IPS-18c (cell line): ENCODE results near the gene ADGRB2.

ENCODE experiments used
- H3K4me3 ChIP-seq: 2 replicates; pipeline ENCODE4 v1.7.0; 2013; ENCODE audit warnings: low read depth, mild to moderate bottlenecking, low read length, moderate library complexity; ENCODE audit not compliant: insufficient read depth
- H3K9me3 ChIP-seq: one replicate; pipeline ENCODE4 v1.6.1; 2013; ENCODE audit warnings: mild to moderate bottlenecking, low read length, moderate library complexity; ENCODE audit not compliant: control insufficient read depth, insufficient read depth

ADGRB2 gene

GRCh38 chr1:31773861-31774260 is 9.7 kb upstream of the ADGRB2 start:
- H3K4me3 ChIP-seq = no peak overlapping the region
- H3K9me3 ChIP-seq = peaks cover 2% of the 10 kb centered on the region

- Histone ChIP-seq H3K9me3 (peaks cover 2% of the 10 kb centered on the region), H3K4me3 (peak overlapping the region; percentile 56; the same call in 1 of the 2 replicates)
Observed at GRCh38 chr1:31772669-31773248, 8.6 kb upstream of the ADGRB2 start.

- peaks cover 2% of the 10 kb centered on the region for H3K9me3 ChIP-seq
- peak overlapping the region; percentile 56 for H3K4me3 ChIP-seq
Observed at GRCh38 chr1:31771891-31772668, 7.9 kb upstream of the ADGRB2 start.

GRCh38 chr1:31769720-31770390 is 5.7 kb upstream of the ADGRB2 start:
- no peak overlapping the region for H3K4me3 ChIP-seq
- H3K9me3 ChIP-seq = peaks cover 2% of the 10 kb centered on the region

GRCh38 chr1:31768939-31769704 is 5.0 kb upstream of the ADGRB2 start:
- no peak overlapping the region for H3K4me3 ChIP-seq
- H3K9me3 ChIP-seq = peaks cover 2% of the 10 kb centered on the region

- peaks cover 2% of the 10 kb centered on the region for H3K9me3 ChIP-seq
Observed at GRCh38 chr1:31768407-31768907, 4.3 kb upstream of the ADGRB2 start.

GRCh38 chr1:31767225-31767624 is 3.1 kb upstream of the ADGRB2 start:
- Histone ChIP-seq H3K9me3 (peaks cover 2% of the 10 kb centered on the region), H3K4me3 (no peak overlapping the region)

More at GRCh38 chr1:31768407-31768907, 4.3 kb upstream of the ADGRB2 start:
- H3K4me3 ChIP-seq = no peak overlapping the region

GRCh38 chr1:31765516-31765915 is 1.4 kb upstream of the ADGRB2 start:
- Histone ChIP-seq H3K4me3 (no peak overlapping the region), H3K9me3 (no peaks in the 10 kb centered on the region)

- Histone ChIP-seq H3K4me3 (no peak overlapping the region), H3K9me3 (no peaks in the 10 kb centered on the region)
Observed at GRCh38 chr1:31765041-31765467, 914 bp upstream of the ADGRB2 start.

- H3K4me3 ChIP-seq = peak overlapping the region; percentile 66
- no peaks in the 10 kb centered on the region for H3K9me3 ChIP-seq
Observed at GRCh38 chr1:31763671-31764311, 349 bp downstream of the ADGRB2 start.

- Histone ChIP-seq H3K4me3 (peak overlapping the region; percentile 66), H3K9me3 (no peaks in the 10 kb centered on the region)
Observed at GRCh38 chr1:31762726-31763670, 1.1 kb downstream of the ADGRB2 start.

GRCh38 chr1:31762323-31762722 is 1.8 kb downstream of the ADGRB2 start:
- Histone ChIP-seq H3K4me3 (peak overlapping the region; percentile 66; the same call in 1 of the 2 replicates), H3K9me3 (no peaks in the 10 kb centered on the region)

GRCh38 chr1:31761883-31762282 is 2.3 kb downstream of the ADGRB2 start:
- H3K9me3 ChIP-seq = no peaks in the 10 kb centered on the region
- H3K4me3 ChIP-seq = no peak overlapping the region; the same call in 1 of the 2 replicates

GRCh38 chr1:31760471-31761470 is 3.4 kb downstream of the ADGRB2 start:
- Histone ChIP-seq H3K9me3 (no peaks in the 10 kb centered on the region), H3K4me3 (peak overlapping the region; percentile 74)
